Lower leg skin (tissue), 3 donors: ENCODE results near the gene C22orf23.

Experiments
- CTCF ChIP-seq, 3 donors: fragments of 450-650 bp; IDR thresholded peaks; one replicate each; pipeline ENCODE4 v1.5.1; 2016; ENCODE audit warnings: antibody characterized with exemption in 3 of 3, mild to moderate bottlenecking in 3 of 3, moderate library complexity in 2 of 3
- POLR2A ChIP-seq, 2 donors: fragments of 450-650 bp; IDR thresholded peaks; one replicate each; pipeline ENCODE4 v1.6.1; 2016 to 2017; ENCODE audit warnings: antibody characterized with exemption in 2 of 2, mild to moderate bottlenecking in 1 of 2, moderate library complexity in 1 of 2

GRCh38 chr22:37982151-37982785 is 28.9 kb upstream of the C22orf23 start:
- TF ChIP-seq CTCF (IDR thresholded peaks at IDR 0.05) (no peak), POLR2A (IDR thresholded peaks at IDR 0.05) (no peak)
